SK-N-MC (cell line): ENCODE data around the gene KIF4A.

ENCODE experiments used
- EZH2 ChIP-seq: fragments of 200-600 bp; sonication (generic); IDR thresholded peaks from one replicate; pipeline ENCODE4 v1.6.1; 2017; ENCODE audit warnings: antibody characterized with exemption
- POLR2AphosphoS5 ChIP-seq: IDR thresholded peaks from 2 replicates; pipeline ENCODE4 v1.6.1; 2012; ENCODE audit warnings: mild to moderate bottlenecking, low read depth, low read length, borderline replicate concordance

DNA sequence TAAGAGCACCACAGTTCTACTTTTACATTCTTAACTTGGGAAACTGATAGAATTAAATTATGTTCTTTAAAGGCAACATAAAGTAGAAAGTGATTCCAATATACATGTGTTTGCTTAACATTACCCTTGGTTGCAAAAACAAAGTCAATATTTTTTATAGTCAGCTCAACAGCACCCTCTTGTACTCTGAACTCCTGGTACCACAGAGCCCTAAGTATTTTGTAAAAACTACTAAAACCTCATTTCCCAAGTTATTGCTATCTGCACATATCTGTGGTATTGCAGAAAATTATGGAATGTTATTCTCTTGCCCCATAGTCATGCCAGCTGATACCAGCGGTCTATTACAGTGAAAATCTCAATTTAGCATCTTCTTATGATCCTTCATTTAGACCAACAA is 2.9 kb downstream of the KIF4A start:
- TF ChIP-seq EZH2, result no peak
- TF ChIP-seq POLR2AphosphoS5, result no peak
